A673 (cell line): Measurements from ENCODE around the gene CSTPP1. TPM values are rescaled to one million over a fixed set of nuclear protein-coding genes. Genes with fewer than 3 reads are reported as not detected.

ENCODE experiments used
- BruUV-seq: library from RNA; stranded (reverse); fragments of 400-500 nt; replicated peaks from 2 replicates; lab custom pipeline; 2021; lab: Mats Ljungman, UMichigan
- CTCF ChIA-PET: fragments of 300-600 bp; sonication (Branson Sonifier 250); formaldehyde crosslinking; loops from one replicate; lab custom pipeline; 2022; ENCODE audit warnings: antibody characterized with exemption; lab: Charles Lee
- POLR2A ChIA-PET: fragments of 300-600 bp; sonication (Branson Sonifier 250); formaldehyde crosslinking; loops from one replicate; lab custom pipeline; 2022; ENCODE audit warnings: antibody characterized with exemption; ENCODE audit not compliant: low non-redundant PET; lab: Charles Lee
- DNase-seq: peaks from one replicate; pipeline ENCODE4 v3.0.0-alpha.2; 2015; ENCODE audit warnings: low spot score
- H3K27ac ChIP-seq: fragments of 200-600 bp; sonication (generic); 2 replicates; pipeline ENCODE4 v1.5.1; 2016; ENCODE audit warnings: mixed run types, low read depth, mild to moderate bottlenecking, mixed read lengths, antibody characterized with exemption, low read length; ENCODE audit not compliant: poor library complexity, severe bottlenecking
- H3K27me3 ChIP-seq: fragments of 200-600 bp; sonication (generic); replicated peaks from 2 replicates; pipeline ENCODE4 v1.6.1; 2017; ENCODE audit warnings: mixed run types, low read depth, mild to moderate bottlenecking, mixed read lengths, antibody characterized with exemption, low read length; ENCODE audit not compliant: insufficient read depth, poor library complexity
- H3K36me3 ChIP-seq: fragments of 200-600 bp; sonication (generic); 2 replicates; pipeline ENCODE4 v1.6.1; 2016; ENCODE audit warnings: mixed run types, mild to moderate bottlenecking, mixed read lengths, antibody characterized with exemption, low read length; ENCODE audit not compliant: insufficient read depth, poor library complexity, severe bottlenecking
- H3K4me1 ChIP-seq: fragments of 200-600 bp; sonication (generic); 2 replicates; pipeline ENCODE4 v1.6.1; 2017; ENCODE audit warnings: mixed run types, mild to moderate bottlenecking, mixed read lengths, antibody characterized with exemption, low read length; ENCODE audit not compliant: insufficient read depth, poor library complexity, severe bottlenecking
- H3K4me3 ChIP-seq: fragments of 200-600 bp; sonication (generic); 2 replicates; pipeline ENCODE4 v1.5.1; 2016; ENCODE audit warnings: low read depth, mixed run types, mild to moderate bottlenecking, mixed read lengths, low read length; ENCODE audit not compliant: poor library complexity, severe bottlenecking
- H3K9me3 ChIP-seq: fragments of 200-600 bp; sonication (generic); 2 replicates; pipeline ENCODE4 v1.6.1; 2016; ENCODE audit warnings: mixed run types, low read depth, mild to moderate bottlenecking, mixed read lengths, antibody characterized with exemption, low read length; ENCODE audit not compliant: poor library complexity, severe bottlenecking
- CTCF ChIP-seq: fragments of 300-800, 200-600 bp; sonication (generic); conservative IDR thresholded peaks from 2 replicates; pipeline ENCODE4 v1.5.1; 2017; ENCODE audit warnings: low read depth, mild to moderate bottlenecking, antibody characterized with exemption, low read length, moderate library complexity, mixed read lengths
- EZH2 ChIP-seq: fragments of 200-600 bp; sonication (generic); IDR thresholded peaks from 2 replicates; pipeline ENCODE4 v1.6.1; 2017; ENCODE audit warnings: borderline replicate concordance, low read depth, mild to moderate bottlenecking, mixed read lengths, antibody characterized with exemption, low read length; ENCODE audit not compliant: poor library complexity, severe bottlenecking
- intact Hi-C: fragments of 100-400 bp; cut with micrococcal nuclease; formaldehyde crosslinking; loops from one replicate; pipeline ENCODE4 v1.10.0; 2022; ENCODE audit not compliant: unreplicated experiment
- total RNA-seq: library from RNA; stranded (reverse); gene quantifications from 2 replicates; pipeline ENCODE4 v1.2.3, GENCODE V29; 2021

The CSTPP1 gene
- total RNA-seq, 1 experiment from 2014 or later = 79.3 TPM

GRCh38 chr11:47070769-47071168 is 134.2 kb downstream of the CSTPP1 start:
- no peak overlapping the region for H3K27ac ChIP-seq
- no peak for TF ChIP-seq CTCF
- no peak for TF ChIP-seq EZH2
- no peak overlapping the region for H3K4me3 ChIP-seq
- intact Hi-C loops = no loop called here
- ChIA-PET POLR2A (no interaction called here), CTCF (no interaction called here)
- BruUV-seq = no TSS peak
- no peaks in the 10 kb centered on the region for H3K27me3 ChIP-seq
- H3K9me3 ChIP-seq = no peaks in the 10 kb centered on the region
- no peak for DNase-seq
- peaks cover 5% of the 10 kb centered on the region for H3K4me1 ChIP-seq
- H3K36me3 ChIP-seq = no peaks in the 10 kb centered on the region

- no peaks in the 10 kb centered on the region for H3K9me3 ChIP-seq
- DNase-seq = no peak
- no peak for TF ChIP-seq CTCF
- TF ChIP-seq EZH2 = no peak
Measured at GRCh38 chr11:47071341-47071740, 134.8 kb downstream of the CSTPP1 start.

GRCh38 chr11:47071791-47072261 is 135.3 kb downstream of the CSTPP1 start:
- POLR2A ChIA-PET = no interaction called here
- no peak for DNase-seq
- BruUV-seq = no TSS peak
- H3K4me3 ChIP-seq = no peak overlapping the region
- CTCF ChIA-PET = no interaction called here
- no peak overlapping the region for H3K27ac ChIP-seq
- no peaks in the 10 kb centered on the region for H3K36me3 ChIP-seq
- TF ChIP-seq EZH2 (no peak), CTCF (no peak)
- intact Hi-C loops = no loop called here
- H3K4me1 ChIP-seq = peaks cover 5% of the 10 kb centered on the region
- no peaks in the 10 kb centered on the region for H3K9me3 ChIP-seq
- H3K27me3 ChIP-seq = no peaks in the 10 kb centered on the region

More at GRCh38 chr11:47071341-47071740, 134.8 kb downstream of the CSTPP1 start:
- POLR2A ChIA-PET = no interaction called here
- CTCF ChIA-PET = no interaction called here
- Histone ChIP-seq H3K4me3 (no peak overlapping the region), H3K27ac (no peak overlapping the region), H3K27me3 (no peaks in the 10 kb centered on the region), H3K4me1 (peaks cover 5% of the 10 kb centered on the region), H3K36me3 (no peaks in the 10 kb centered on the region)
- intact Hi-C loops = no loop called here
- BruUV-seq = no TSS peak
